Inferior parietal cortex (tissue), 1 donor: ENCODE results near the gene BABAM2.

Source experiments
- DNase-seq: peaks from one replicate; pipeline ENCODE4 v3.0.0-alpha.2; 2016; ENCODE audit errors: extremely low spot score

Gene BABAM2

DNA sequence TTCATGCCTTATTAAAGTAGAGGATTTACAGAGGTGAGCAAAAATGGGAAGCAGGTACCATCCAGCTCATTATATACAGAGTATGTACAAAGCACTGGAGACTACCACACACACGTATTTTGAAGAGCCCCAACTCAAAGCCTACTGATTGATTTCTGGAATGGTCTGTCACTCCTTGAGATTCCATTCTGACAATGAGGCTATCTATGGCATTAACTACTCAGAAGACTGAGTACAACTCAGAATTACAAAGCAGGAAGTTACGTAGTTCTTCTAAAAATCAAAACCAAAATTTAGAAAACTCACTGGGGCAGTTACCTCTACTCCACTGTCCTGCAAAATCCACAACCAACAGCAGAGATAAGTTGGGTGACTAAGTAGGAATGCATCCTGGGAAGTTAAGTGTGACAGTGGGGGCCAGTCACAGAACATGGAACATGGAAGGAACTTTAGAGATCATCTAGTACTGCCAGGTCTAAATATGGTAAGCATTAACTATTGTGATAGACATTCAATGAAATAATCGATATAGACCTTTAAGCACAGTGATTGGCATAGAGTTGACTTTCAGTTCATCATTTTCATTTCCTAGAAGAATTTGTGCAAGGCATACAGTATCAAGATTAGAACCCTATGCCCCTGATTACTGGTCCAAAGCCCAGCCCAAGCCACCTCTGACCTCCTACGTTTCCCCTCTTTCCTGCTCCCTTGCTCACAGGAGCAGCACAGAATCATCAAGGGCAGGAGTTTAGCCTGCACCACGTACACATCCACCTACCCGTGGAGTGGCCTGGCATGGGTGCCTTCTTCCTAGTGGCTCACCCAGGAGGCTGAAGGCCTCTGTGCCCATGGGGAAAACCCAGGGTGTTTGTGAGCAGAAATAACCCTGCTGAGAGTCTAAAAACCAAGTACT, 422.0 kb downstream of the BABAM2 start:
- DNase-seq = no peak

GRCh38 chr2:28313220-28313784, 422.8 kb downstream of the BABAM2 start:
- DNase-seq = no peak

GRCh38 chr2:28314968-28315367, 424.4 kb downstream of the BABAM2 start:
- no peak for DNase-seq

GRCh38 chr2:28316546-28317335, 426.2 kb downstream of the BABAM2 start:
- DNase-seq = no peak

DNA sequence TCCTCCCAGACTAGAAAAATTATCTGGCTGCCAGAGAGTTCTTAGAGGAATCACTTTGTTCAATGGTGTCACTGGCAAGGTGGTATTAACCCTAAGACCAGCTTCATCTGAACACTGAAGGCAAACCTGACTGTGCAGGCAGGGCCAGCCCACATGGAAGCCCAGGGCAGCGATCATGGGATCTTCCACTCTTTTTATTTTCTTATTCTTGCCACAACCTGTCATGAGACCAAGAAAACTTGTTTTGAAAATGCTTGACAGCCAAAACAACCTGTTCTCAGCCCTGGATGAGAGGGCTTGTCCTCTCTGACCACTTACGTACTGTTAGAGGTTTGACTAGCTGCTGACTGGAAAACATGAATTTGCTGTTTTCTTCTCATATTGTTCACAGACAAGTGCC, 426.9 kb downstream of the BABAM2 start:
- DNase-seq = no peak

DNA sequence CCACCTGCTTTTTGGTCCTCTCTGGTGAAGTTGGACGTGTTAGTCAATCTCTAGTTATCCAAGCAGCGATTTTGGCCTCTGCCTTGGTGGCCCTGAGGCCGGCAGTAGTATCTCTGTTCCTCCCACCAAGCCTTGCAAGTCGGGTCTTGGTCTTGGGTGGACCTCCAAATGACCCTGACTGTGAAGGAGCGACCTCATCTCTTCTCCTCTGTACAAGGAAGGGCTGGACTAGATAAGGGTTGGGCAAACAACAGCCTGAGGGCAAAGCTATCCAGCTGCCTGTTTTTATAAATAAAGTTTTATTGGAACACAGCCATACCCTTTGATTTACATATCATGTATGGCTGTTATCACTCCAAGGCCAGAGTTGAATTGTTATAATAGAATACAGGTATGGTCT, 427.5 kb downstream of the BABAM2 start:
- DNase-seq = no peak

GRCh38 chr2:28318462-28319117, 428.1 kb downstream of the BABAM2 start:
- DNase-seq = no peak

GRCh38 chr2:28319118-28320008, 428.8 kb downstream of the BABAM2 start:
- no peak for DNase-seq

GRCh38 chr2:28320009-28320365, 429.5 kb downstream of the BABAM2 start:
- DNase-seq = no peak

GRCh38 chr2:28320371-28320770, 429.8 kb downstream of the BABAM2 start:
- DNase-seq = no peak

DNA sequence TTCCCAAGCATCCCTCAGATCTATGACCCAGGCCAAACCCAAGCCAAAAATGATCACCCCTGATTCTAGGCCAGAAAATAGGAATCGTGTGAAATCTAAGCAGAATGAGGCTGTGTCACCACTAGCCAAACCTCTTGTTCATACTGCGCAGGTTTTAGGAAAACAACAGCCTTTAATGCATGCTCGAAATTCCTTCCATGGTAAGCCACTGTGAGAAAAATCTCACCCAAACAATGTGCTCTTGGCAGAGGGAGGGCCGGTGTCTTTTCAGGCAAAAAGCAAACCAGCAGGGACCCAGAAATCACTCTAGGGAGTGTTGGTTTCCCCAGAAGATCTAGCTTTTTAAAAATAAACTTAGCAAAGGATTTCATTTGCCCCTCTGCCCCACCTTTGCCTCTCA, 430.9 kb downstream of the BABAM2 start:
- DNase-seq = no peak

DNA sequence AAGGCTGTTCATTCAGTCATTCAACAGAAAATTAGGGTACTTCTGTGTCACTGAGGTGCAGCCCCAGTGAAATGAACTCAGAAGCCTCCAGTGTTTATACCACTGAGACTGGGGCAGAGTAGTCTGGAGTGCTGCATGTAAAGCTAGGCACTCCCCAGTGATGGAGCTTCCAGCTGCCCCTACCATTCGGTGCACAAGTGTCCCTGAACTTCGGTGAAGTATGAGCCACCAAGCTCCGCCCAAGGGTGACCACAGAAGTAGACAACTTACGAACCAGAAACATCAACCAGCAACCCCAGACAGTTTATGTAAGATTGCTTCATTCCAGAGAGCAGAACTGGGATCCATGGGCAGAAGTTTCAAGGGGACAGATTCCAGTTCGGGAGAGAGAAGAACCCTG, 431.5 kb downstream of the BABAM2 start:
- DNase-seq = no peak

DNA sequence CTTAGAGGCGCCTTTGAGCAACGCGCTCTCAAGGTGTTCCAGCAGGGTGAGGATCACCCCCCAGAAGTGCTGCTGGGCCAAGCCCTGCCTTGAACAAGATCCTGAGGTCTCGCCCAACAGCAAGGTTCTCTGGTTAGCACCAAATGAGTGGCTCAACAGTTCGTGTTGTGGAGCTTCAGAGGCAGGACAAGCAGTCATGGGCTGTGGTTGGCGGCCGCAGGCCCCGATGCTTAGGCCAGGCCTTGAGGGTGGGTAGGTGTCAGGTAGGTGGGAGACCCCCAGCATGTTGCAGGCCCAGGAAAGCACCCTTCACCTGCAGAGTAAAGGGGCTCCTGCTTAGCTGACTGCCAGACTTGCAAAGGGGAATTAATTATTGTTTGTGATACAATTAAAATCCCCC, 431.9 kb downstream of the BABAM2 start:
- no peak for DNase-seq

DNA sequence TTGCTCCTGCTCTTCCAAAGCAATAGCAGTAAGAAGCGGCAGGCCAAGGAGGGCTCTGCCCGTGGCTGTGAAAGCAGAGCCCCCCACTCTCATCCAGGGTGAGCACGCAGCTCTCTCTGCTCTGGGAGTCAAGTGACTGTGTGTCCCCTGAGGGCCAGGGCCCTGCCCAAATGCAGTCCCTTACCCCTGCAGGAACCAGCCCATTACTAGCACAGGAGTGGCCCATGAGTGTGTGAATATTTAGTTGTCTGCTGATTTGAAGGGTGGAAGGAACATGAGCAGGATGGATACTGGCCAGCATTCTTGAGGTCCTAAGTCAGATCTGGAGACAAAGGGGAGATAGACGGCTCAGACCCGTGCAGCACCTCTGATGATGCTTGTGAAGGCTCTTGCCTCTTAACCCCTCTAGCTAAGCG, 432.5 kb downstream of the BABAM2 start:
- no peak for DNase-seq

DNA sequence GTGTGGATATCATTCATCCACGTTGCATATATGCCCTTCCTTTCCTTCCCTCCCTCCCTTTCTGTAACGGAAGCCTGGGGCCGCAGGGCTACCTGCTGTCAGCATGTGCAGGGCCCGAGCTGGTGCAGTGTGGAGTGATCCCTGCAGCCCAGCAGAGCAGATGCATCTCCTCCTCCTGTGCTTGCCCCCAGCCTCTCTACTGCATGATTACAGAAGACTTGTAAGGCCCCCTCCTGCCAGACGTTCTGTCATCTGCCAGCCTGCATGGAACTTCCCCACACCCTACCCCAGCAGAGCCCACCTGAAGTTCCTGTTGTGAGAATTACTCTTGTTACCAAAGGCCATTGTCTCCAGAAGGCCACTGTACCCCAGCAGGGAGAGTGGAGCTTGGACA, 434.6 kb downstream of the BABAM2 start:
- no peak for DNase-seq

- DNase-seq = no peak
These were observed 435.3 kb downstream of the BABAM2 start for GRCh38 chr2:28325567-28326468.

DNA sequence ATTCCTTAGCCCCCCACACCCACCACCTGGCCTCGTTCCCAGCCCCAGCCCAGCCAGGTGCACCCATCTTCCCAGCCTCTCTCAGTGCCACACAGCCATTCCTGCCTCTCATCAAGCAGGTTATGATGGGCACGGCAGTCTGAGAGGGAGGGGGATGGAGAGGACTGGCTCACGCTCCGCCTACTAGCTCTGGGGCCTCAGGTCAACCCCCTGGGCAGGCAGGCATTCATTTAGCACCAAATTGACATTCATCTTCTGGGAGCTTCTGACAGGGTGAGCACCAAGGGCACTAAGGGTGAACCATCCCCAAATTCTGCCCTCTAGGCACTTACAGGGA, 435.9 kb downstream of the BABAM2 start:
- DNase-seq = no peak

DNA sequence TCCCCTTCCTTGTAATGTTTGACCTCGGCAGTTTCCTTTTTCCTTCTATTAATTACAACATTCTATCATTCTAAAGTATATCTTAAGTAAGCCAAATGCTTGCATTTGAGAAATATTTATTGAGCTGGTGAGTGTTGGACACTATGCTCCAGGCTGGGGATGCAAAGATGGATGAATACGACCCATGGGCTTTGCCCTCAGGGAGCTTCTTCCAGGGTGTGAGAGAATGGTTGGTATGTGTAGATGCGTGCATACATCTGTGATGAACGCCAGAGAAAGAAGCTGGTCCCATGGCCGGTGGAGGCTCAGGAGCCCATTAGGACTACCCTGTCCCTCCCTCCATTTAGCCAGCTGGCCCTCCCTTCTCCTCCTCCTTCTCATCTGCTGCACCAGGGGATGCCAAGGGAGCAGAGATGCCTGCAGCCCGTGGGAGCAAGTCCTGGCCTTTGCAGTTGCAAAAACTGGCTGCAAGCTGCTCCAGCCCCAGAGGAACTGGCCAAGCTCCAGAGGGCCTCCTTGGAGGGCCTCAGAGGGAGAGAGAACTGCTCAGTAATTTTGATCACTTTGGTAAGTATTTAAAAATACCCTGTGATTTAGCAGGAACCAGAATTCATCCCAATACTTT, 436.5 kb downstream of the BABAM2 start:
- DNase-seq = no peak

DNA sequence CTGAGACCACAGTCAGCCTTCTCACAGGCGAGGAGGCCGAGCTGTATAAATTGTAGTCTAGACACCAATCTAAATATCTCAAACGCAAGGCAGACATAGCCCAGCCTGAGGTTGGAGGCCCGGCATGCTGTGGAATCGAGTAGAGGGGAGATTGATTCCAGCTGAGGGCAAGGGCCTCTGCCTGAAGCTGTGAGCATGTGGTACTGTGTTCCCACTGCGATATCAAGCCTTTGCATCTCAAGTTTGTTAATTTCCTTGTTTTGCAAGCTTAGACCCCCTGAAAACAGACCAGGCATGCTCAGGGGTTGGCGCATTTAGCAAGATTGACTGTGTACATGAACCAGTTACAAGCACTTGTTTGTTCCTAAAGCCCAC, 437.0 kb downstream of the BABAM2 start:
- DNase-seq = no peak
